ENCODE results near the gene IGSF1. TPM values are rescaled to one million over a fixed set of nuclear protein-coding genes. Genes with fewer than 3 reads are reported as not detected.

Gene IGSF1, protein sequence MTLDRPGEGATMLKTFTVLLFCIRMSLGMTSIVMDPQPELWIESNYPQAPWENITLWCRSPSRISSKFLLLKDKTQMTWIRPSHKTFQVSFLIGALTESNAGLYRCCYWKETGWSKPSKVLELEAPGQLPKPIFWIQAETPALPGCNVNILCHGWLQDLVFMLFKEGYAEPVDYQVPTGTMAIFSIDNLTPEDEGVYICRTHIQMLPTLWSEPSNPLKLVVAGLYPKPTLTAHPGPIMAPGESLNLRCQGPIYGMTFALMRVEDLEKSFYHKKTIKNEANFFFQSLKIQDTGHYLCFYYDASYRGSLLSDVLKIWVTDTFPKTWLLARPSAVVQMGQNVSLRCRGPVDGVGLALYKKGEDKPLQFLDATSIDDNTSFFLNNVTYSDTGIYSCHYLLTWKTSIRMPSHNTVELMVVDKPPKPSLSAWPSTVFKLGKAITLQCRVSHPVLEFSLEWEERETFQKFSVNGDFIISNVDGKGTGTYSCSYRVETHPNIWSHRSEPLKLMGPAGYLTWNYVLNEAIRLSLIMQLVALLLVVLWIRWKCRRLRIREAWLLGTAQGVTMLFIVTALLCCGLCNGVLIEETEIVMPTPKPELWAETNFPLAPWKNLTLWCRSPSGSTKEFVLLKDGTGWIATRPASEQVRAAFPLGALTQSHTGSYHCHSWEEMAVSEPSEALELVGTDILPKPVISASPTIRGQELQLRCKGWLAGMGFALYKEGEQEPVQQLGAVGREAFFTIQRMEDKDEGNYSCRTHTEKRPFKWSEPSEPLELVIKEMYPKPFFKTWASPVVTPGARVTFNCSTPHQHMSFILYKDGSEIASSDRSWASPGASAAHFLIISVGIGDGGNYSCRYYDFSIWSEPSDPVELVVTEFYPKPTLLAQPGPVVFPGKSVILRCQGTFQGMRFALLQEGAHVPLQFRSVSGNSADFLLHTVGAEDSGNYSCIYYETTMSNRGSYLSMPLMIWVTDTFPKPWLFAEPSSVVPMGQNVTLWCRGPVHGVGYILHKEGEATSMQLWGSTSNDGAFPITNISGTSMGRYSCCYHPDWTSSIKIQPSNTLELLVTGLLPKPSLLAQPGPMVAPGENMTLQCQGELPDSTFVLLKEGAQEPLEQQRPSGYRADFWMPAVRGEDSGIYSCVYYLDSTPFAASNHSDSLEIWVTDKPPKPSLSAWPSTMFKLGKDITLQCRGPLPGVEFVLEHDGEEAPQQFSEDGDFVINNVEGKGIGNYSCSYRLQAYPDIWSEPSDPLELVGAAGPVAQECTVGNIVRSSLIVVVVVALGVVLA (N-terminal part only)
- 10 to 100 TPM in 2 of 4 donors, 1 to 10 TPM in 2; 1.1 to 21.6 (median 9.3) TPM for total RNA-seq

DNA sequence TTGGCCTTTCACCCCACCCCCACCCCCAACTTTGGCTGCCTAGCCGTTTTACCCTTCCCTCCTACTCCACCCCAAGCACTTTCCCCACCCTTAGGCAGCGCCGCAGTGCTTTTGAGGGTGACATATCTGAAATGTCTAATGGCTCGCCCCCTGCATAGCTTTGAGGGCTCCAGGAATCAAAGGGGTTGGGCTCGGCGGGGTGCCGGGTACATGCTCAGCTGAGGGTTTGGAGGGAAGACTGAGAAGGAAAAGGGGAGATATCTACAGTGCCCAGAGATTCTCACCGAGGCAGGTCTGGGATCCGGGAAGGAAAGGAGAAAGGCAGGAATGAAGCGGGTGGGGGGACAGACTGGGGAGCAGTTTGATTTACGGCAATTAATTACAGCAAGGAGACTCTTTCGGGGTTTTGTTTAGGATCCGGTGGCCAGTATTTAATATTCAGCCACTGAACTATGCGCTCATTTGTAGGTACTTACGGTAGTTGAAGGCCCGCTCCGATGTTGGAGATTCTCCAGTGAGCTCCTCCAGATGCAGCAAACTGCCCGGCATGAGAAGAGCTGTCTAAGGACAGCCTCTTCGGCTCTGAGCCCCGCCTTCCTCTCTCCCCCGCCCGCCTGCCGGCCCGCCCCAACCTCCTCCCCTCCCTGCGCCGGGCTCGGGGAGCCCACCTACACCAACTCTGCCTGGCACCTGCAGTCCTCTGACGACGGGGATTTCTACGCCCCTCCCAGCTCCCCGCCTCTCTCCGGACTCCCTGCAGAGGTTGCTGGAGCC, at the start of gene IGSF1:
Gene IGSF1 (minus strand): TSS at position 569 of the 774 bp plus-strand sequence. CDS start 2,632 bp downstream, outside the sequence.
- peak; percentile 73 to 77 for DNase-seq
- H3K27ac ChIP-seq, result peak within 1 kb of the TSS in 1 of 3 donors; percentile 50
- no peaks in the 10 kb centered on the region for H3K36me3 ChIP-seq
- H3K27me3 ChIP-seq, result no peaks in the 10 kb centered on the region
- peak within 1 kb of the TSS in 1 of 3 donors; percentile 14 for H3K4me3 ChIP-seq (replicated peaks in 1 of 3)
- TF ChIP-seq, protein P1, sequence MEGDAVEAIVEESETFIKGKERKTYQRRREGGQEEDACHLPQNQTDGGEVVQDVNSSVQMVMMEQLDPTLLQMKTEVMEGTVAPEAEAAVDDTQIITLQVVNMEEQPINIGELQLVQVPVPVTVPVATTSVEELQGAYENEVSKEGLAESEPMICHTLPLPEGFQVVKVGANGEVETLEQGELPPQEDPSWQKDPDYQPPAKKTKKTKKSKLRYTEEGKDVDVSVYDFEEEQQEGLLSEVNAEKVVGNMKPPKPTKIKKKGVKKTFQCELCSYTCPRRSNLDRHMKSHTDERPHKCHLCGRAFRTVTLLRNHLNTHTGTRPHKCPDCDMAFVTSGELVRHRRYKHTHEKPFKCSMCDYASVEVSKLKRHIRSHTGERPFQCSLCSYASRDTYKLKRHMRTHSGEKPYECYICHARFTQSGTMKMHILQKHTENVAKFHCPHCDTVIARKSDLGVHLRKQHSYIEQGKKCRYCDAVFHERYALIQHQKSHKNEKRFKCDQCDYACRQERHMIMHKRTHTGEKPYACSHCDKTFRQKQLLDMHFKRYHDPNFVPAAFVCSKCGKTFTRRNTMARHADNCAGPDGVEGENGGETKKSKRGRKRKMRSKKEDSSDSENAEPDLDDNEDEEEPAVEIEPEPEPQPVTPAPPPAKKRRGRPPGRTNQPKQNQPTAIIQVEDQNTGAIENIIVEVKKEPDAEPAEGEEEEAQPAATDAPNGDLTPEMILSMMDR (IDR thresholded peaks at IDR 0.05), result no peak
- no peak for TF ChIP-seq POLR2A (IDR thresholded peaks at IDR 0.05)
- no peaks in the 10 kb centered on the region for H3K9me3 ChIP-seq
- 1 to 3% methylated on average over 14 to 20 of the region's 32 CpGs for WGBS, 2 donors
- no peaks in the 10 kb centered on the region for H3K4me1 ChIP-seq
- intact Hi-C loops (cut with DNase I), result no loop called here

DNA sequence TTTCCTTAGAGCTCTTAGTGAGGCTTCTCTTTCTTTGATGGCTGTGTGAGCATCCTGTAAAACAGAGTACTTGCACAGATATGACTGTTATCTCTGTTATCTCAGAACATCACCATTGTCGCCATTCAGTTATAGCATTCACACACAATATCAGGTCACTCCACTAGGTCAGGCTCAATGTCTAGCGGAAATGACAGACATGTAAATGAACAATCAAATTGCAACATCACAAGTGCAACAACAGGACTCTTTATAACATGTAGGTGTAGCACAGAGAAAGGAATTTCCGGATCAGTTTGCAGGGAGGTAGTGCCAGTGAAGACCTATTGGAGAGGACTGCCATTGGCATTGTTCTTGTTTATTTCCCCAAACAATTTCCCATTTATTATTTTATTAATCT, 43.2 kb upstream of the IGSF1 start:
- TF ChIP-seq POLR2A (IDR thresholded peaks at IDR 0.05), result no peak
- TF ChIP-seq, protein P1 (IDR thresholded peaks at IDR 0.05), result no peak
- DNase-seq, result no peak
- no peaks in the 10 kb centered on the region for H3K9me3 ChIP-seq
- no peak overlapping the region for H3K4me3 ChIP-seq (replicated peaks in 1 of 3)
- no peaks in the 10 kb centered on the region for H3K4me1 ChIP-seq
- intact Hi-C loops (cut with DNase I), result no loop called here
- 86 to 96% methylated on average over 3 of the region's 3 CpGs for WGBS, 2 donors
- no peaks in the 10 kb centered on the region for H3K36me3 ChIP-seq
- no peak overlapping the region for H3K27ac ChIP-seq
- no peaks in the 10 kb centered on the region for H3K27me3 ChIP-seq

DNA sequence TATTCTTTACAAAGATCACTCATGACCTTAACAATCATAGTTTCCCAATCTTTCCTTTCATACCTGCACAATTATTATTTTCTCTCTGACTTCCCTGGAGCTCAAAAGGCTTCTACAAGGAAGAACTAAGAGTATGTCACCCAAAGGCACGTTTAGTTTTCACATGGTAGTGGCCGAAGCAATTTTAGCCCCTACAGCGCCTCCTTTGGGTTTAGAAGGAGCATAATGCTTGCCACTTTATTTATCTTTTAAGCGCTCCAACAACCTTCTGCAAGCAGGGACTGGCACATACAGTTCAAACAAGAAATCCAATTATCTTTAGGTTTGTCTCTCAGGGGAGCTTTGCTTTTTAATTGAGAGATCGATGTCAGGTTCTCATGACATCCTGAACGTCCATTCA, 42.0 kb upstream of the IGSF1 start:
- no peak for DNase-seq

DNA sequence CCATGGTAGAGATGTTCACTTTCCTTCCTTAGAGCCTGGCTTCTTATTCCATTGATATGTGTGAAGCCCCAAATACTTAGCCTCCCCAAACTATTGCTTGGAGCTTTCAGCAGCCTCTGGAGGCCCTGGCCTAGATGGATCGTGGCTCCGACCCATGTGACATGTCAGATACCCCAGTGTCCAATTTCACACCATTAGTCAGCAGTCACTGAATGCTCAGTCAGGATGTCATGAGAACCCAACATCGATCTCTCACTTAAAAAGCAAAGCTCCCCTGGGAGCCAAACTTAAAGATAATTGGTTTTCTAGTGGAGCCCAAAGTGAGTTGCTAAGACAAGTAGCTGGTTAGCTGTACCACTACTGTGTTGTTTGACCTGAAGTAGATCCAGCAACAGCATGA, 41.6 kb upstream of the IGSF1 start:
- H3K9me3 ChIP-seq, result no peaks in the 10 kb centered on the region
- no peaks in the 10 kb centered on the region for H3K36me3 ChIP-seq
- TF ChIP-seq, protein P1 (IDR thresholded peaks at IDR 0.05), result no peak
- no peak for TF ChIP-seq POLR2A (IDR thresholded peaks at IDR 0.05)
- no peaks in the 10 kb centered on the region for H3K4me1 ChIP-seq
- no peak overlapping the region for H3K27ac ChIP-seq
- no peak overlapping the region for H3K4me3 ChIP-seq (replicated peaks in 1 of 3)
- WGBS, 2 donors, result 83 to 97% methylated on average over 3 of the region's 3 CpGs
- H3K27me3 ChIP-seq, result no peaks in the 10 kb centered on the region
- intact Hi-C loops (cut with DNase I), result no loop called here
- no peak for DNase-seq

More for the DNA sequence above, 42.0 kb upstream of the IGSF1 start:
- H3K4me3 ChIP-seq (replicated peaks in 1 of 3), result no peak overlapping the region
- no peak for TF ChIP-seq POLR2A (IDR thresholded peaks at IDR 0.05)
- TF ChIP-seq, protein P1 (IDR thresholded peaks at IDR 0.05), result no peak
- H3K9me3 ChIP-seq, result no peaks in the 10 kb centered on the region
- no peaks in the 10 kb centered on the region for H3K36me3 ChIP-seq
- no peak overlapping the region for H3K27ac ChIP-seq
- intact Hi-C loops (cut with DNase I), result no loop called here
- 74 to 81% methylated on average over 6 of the region's 6 CpGs for WGBS, 2 donors
- no peaks in the 10 kb centered on the region for H3K4me1 ChIP-seq
- H3K27me3 ChIP-seq, result no peaks in the 10 kb centered on the region

Data from thyroid gland (tissue), 4 donors.